ENCODE results near the gene GATB. TPM values are rescaled to one million over a fixed set of nuclear protein-coding genes. Genes with fewer than 3 reads are reported as not detected.

Gene GATB
- total RNA-seq, 1 experiment from 2014 or later = 20.4 TPM

DNA sequence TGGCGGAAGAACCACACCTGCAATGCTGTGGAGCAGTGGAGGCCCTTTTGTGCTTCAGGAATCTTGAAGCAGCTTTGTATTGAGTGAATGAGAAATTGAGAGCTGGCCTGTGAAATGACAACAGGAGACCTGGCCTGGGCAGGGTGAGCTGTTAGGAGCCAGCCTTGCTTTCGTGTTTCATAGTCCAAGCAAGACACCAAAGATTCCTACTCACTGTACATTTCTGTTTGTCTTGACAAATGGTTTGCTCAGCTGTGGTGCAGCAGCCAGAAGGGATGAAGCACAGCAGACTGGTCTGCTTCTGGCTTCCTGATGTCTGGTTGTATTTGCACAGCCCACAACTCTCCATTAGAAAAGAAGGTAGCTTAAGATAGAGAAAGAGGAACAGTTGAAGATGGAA, 96.5 kb downstream of the GATB start:
- no peak overlapping the region for H3K9ac ChIP-seq (ENCODE audit: low read length)
- ChIA-PET CTCF (no interaction called here), POLR2A (ENCODE audit: unreplicated experiment) (no interaction called here)
- intact Hi-C loops (cut with micrococcal nuclease) = no loop called here
- DNase-seq = no peak
- H3K36me3 ChIP-seq (ENCODE audit: low read depth, low read length) = no peaks in the 10 kb centered on the region
- H3K4me3 ChIP-seq (ENCODE audit: low read length) = no peak overlapping the region
- H3K79me2 ChIP-seq (ENCODE audit: low read length) = no peaks in the 10 kb centered on the region
- H3K4me2 ChIP-seq (ENCODE audit: low read length) = no peak overlapping the region
- no peaks in the 10 kb centered on the region for H3K9me2 ChIP-seq (replicated peaks; ENCODE audit: low read length)
- TF ChIP-seq, protein P1, sequence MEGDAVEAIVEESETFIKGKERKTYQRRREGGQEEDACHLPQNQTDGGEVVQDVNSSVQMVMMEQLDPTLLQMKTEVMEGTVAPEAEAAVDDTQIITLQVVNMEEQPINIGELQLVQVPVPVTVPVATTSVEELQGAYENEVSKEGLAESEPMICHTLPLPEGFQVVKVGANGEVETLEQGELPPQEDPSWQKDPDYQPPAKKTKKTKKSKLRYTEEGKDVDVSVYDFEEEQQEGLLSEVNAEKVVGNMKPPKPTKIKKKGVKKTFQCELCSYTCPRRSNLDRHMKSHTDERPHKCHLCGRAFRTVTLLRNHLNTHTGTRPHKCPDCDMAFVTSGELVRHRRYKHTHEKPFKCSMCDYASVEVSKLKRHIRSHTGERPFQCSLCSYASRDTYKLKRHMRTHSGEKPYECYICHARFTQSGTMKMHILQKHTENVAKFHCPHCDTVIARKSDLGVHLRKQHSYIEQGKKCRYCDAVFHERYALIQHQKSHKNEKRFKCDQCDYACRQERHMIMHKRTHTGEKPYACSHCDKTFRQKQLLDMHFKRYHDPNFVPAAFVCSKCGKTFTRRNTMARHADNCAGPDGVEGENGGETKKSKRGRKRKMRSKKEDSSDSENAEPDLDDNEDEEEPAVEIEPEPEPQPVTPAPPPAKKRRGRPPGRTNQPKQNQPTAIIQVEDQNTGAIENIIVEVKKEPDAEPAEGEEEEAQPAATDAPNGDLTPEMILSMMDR (conservative IDR thresholded peaks at IDR 0.05; ENCODE audit: low read depth, low read length) = no peak
- no peak for TF ChIP-seq EZH2 (IDR thresholded peaks at IDR 0.05; ENCODE audit: low read length, unreplicated experiment)
- no peak for TF ChIP-seq EZH2phosphoT487 (IDR thresholded peaks at IDR 0.05; ENCODE audit: borderline replicate concordance, low read length)
- H3K9me3 ChIP-seq (ENCODE audit: low read length) = no peaks in the 10 kb centered on the region
- BruUV-seq (replicated peaks) = no TSS peak
- H3K27me3 ChIP-seq (ENCODE audit: low read length) = no peaks in the 10 kb centered on the region
- no peak overlapping the region for H3K27ac ChIP-seq (ENCODE audit: low read length)
- H3K4me1 ChIP-seq (ENCODE audit: insufficient read depth, low read length) = no peaks in the 10 kb centered on the region
- ATAC-seq = no peak
- no peak overlapping the region for H2AFZ ChIP-seq (ENCODE audit: low read length)
- no peaks in the 10 kb centered on the region for H4K20me1 ChIP-seq (ENCODE audit: low read length)
- no peaks in the 10 kb centered on the region for H3F3A ChIP-seq (ENCODE audit: low read length, unreplicated experiment)

DNA sequence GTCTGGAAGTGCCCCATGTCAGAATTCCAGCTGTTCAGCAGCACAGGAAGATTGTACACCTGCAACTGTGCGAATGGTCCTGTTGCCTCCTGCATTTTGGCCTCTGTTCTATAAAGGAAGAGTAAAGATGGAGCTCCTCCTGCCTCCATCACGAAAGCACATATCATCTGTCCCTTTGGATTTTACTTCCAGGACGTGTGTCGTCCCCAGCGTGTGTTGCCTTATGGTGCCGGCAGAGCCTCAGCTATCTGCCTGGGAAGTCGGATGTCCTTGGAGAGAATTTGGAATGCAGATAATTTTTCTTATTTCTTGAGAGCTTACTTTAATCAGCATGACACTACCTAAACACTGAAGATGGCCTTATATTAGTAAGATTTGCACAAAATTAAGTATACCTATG, 97.7 kb downstream of the GATB start:
- no peaks in the 10 kb centered on the region for H4K20me1 ChIP-seq (ENCODE audit: low read length)
- no peak overlapping the region for H3K4me3 ChIP-seq (ENCODE audit: low read length)
- POLR2A ChIA-PET (ENCODE audit: unreplicated experiment) = no interaction called here
- H3K9ac ChIP-seq (ENCODE audit: low read length) = no peak overlapping the region
- CTCF ChIA-PET = no interaction called here
- DNase-seq (no peak), ATAC-seq (no peak)
- TF ChIP-seq EZH2phosphoT487 (IDR thresholded peaks at IDR 0.05; ENCODE audit: borderline replicate concordance, low read length) = no peak
- TF ChIP-seq EZH2 (IDR thresholded peaks at IDR 0.05; ENCODE audit: low read length, unreplicated experiment) = no peak
- TF ChIP-seq, protein P1 (conservative IDR thresholded peaks at IDR 0.05; ENCODE audit: low read depth, low read length) = no peak
- H2AFZ ChIP-seq (ENCODE audit: low read length) = no peak overlapping the region
- no peaks in the 10 kb centered on the region for H3K79me2 ChIP-seq (ENCODE audit: low read length)
- no peak overlapping the region for H3K27ac ChIP-seq (ENCODE audit: low read length)
- H3K9me3 ChIP-seq (ENCODE audit: low read length) = no peaks in the 10 kb centered on the region
- no peaks in the 10 kb centered on the region for H3K27me3 ChIP-seq (ENCODE audit: low read length)
- H3K9me2 ChIP-seq (replicated peaks; ENCODE audit: low read length) = no peaks in the 10 kb centered on the region
- no peaks in the 10 kb centered on the region for H3K4me1 ChIP-seq (ENCODE audit: insufficient read depth, low read length)
- no peaks in the 10 kb centered on the region for H3K36me3 ChIP-seq (ENCODE audit: low read depth, low read length)
- H3K4me2 ChIP-seq (ENCODE audit: low read length) = no peak overlapping the region
- intact Hi-C loops (cut with micrococcal nuclease) = no loop called here
- no peaks in the 10 kb centered on the region for H3F3A ChIP-seq (ENCODE audit: low read length, unreplicated experiment)
- no TSS peak for BruUV-seq (replicated peaks)

DNA sequence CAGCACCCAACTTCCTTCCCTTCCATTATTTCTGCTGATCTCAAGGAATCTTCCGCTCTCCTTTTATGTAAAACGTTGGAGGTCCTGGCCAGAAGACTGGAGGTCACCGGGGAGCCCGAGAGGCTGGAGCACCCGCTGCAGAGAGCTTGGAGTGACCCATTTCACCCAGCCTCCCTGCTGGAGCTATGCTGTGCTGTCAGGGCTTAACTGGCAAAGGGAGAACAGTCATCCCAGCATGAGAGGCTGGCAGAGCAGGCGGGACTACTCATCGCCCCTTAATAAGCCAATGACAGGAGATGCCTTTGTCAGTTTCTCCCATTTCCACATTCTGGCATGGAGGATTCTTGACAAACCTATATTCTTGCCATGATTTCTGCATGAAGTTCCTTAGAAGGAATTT, 98.9 kb downstream of the GATB start:
- TF ChIP-seq EZH2phosphoT487 (IDR thresholded peaks at IDR 0.05; ENCODE audit: borderline replicate concordance, low read length) (no peak), EZH2 (IDR thresholded peaks at IDR 0.05; ENCODE audit: low read length, unreplicated experiment) (no peak)
- TF ChIP-seq, protein P1 (conservative IDR thresholded peaks at IDR 0.05; ENCODE audit: low read depth, low read length) = no peak
- Histone ChIP-seq H3K4me3 (ENCODE audit: low read length) (no peak overlapping the region), H4K20me1 (ENCODE audit: low read length) (no peaks in the 10 kb centered on the region), H3K27me3 (ENCODE audit: low read length) (no peaks in the 10 kb centered on the region), H3K9me3 (ENCODE audit: low read length) (no peaks in the 10 kb centered on the region), H3K9ac (ENCODE audit: low read length) (no peak overlapping the region), H2AFZ (ENCODE audit: low read length) (no peak overlapping the region), H3K9me2 (replicated peaks; ENCODE audit: low read length) (no peaks in the 10 kb centered on the region), H3K4me2 (ENCODE audit: low read length) (no peak overlapping the region), H3K27ac (ENCODE audit: low read length) (no peak overlapping the region), H3K4me1 (ENCODE audit: insufficient read depth, low read length) (no peaks in the 10 kb centered on the region), H3F3A (ENCODE audit: low read length, unreplicated experiment) (no peaks in the 10 kb centered on the region), H3K36me3 (ENCODE audit: low read depth, low read length) (no peaks in the 10 kb centered on the region), H3K79me2 (ENCODE audit: low read length) (no peaks in the 10 kb centered on the region)
- intact Hi-C loops (cut with micrococcal nuclease) = no loop called here
- CTCF ChIA-PET = no interaction called here
- ATAC-seq (no peak), DNase-seq (no peak)
- no TSS peak for BruUV-seq (replicated peaks)
- POLR2A ChIA-PET (ENCODE audit: unreplicated experiment) = no interaction called here
